ENCODE data around the gene C13orf46. TPM values are rescaled to one million over a fixed set of nuclear protein-coding genes. Genes with fewer than 3 reads are reported as not detected.
A peak's percentile ranks its signal among the peaks of the same experiment; 100 is the strongest.

C13orf46 gene
- total and polyA plus RNA-seq, 2 donors (not counting 1 experiment from before 2014, with no cell fraction given): 0.50 to 0.56 TPM

- no peak overlapping the region for H3K4me3 ChIP-seq (replicated peaks in 1 of 4; ENCODE audit: control extremely low read depth in 1 of 4, insufficient read depth in 1 of 4, low read depth in 3 of 4, low read length in 4 of 4)
- H3K79me2 ChIP-seq (ENCODE audit: control insufficient read depth, insufficient read depth, low read length): no peaks in the 10 kb centered on the region
- no peaks in the 10 kb centered on the region for H3K27me3 ChIP-seq (ENCODE audit: control insufficient read depth, insufficient read depth, low read length)
- no peak overlapping the region for H2AFZ ChIP-seq (ENCODE audit: low read length)
- peaks cover 7% of the 10 kb centered on the region for H3K4me1 ChIP-seq (ENCODE audit: control insufficient read depth, extremely low read depth, insufficient read depth, low read length)
- no peaks in the 10 kb centered on the region for H3K9me3 ChIP-seq (ENCODE audit: control insufficient read depth, insufficient read depth, low read depth, low read length)
- H3K4me2 ChIP-seq (ENCODE audit: extremely low read depth, insufficient read depth, low read length): no peak overlapping the region
- DNase-seq (ENCODE audit: low read depth in 2 of 2): no peak
- H3K9ac ChIP-seq (ENCODE audit: insufficient read depth, low read length): no peak overlapping the region
- no peaks in the 10 kb centered on the region for H3K36me3 ChIP-seq (ENCODE audit: control insufficient read depth, insufficient read depth, low read length)
- no peak overlapping the region for H3K27ac ChIP-seq (ENCODE audit: insufficient read depth, low read length)
- TF ChIP-seq, protein P1, sequence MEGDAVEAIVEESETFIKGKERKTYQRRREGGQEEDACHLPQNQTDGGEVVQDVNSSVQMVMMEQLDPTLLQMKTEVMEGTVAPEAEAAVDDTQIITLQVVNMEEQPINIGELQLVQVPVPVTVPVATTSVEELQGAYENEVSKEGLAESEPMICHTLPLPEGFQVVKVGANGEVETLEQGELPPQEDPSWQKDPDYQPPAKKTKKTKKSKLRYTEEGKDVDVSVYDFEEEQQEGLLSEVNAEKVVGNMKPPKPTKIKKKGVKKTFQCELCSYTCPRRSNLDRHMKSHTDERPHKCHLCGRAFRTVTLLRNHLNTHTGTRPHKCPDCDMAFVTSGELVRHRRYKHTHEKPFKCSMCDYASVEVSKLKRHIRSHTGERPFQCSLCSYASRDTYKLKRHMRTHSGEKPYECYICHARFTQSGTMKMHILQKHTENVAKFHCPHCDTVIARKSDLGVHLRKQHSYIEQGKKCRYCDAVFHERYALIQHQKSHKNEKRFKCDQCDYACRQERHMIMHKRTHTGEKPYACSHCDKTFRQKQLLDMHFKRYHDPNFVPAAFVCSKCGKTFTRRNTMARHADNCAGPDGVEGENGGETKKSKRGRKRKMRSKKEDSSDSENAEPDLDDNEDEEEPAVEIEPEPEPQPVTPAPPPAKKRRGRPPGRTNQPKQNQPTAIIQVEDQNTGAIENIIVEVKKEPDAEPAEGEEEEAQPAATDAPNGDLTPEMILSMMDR (conservative IDR thresholded peaks at IDR 0.05 in 1 of 2, IDR thresholded peaks at IDR 0.05 in 1 of 2; ENCODE audit: low read depth in 1 of 2, low read length in 2 of 2): no peak
- TF ChIP-seq EZH2 (IDR thresholded peaks at IDR 0.05; ENCODE audit: low read length, missing control alignments): no peak
- no peaks in the 10 kb centered on the region for H4K20me1 ChIP-seq (ENCODE audit: control insufficient read depth, extremely low read depth, insufficient read depth, low read length)
These were observed 68.9 kb downstream of the C13orf46 start for GRCh38 chr13:113905018-113905417.

GRCh38 chr13:113904411-113904810 lies 69.5 kb downstream of the C13orf46 start:
- Histone ChIP-seq H2AFZ (ENCODE audit: low read length) (no peak overlapping the region), H3K4me3 (replicated peaks in 1 of 4; ENCODE audit: control extremely low read depth in 1 of 4, insufficient read depth in 1 of 4, low read depth in 3 of 4, low read length in 4 of 4) (no peak overlapping the region), H3K4me1 (ENCODE audit: control insufficient read depth, extremely low read depth, insufficient read depth, low read length) (peaks cover 7% of the 10 kb centered on the region), H3K27ac (ENCODE audit: insufficient read depth, low read length) (no peak overlapping the region), H3K4me2 (ENCODE audit: extremely low read depth, insufficient read depth, low read length) (no peak overlapping the region), H4K20me1 (ENCODE audit: control insufficient read depth, extremely low read depth, insufficient read depth, low read length) (no peaks in the 10 kb centered on the region), H3K9ac (ENCODE audit: insufficient read depth, low read length) (no peak overlapping the region), H3K79me2 (ENCODE audit: control insufficient read depth, insufficient read depth, low read length) (no peaks in the 10 kb centered on the region), H3K9me3 (ENCODE audit: control insufficient read depth, insufficient read depth, low read depth, low read length) (no peaks in the 10 kb centered on the region), H3K27me3 (ENCODE audit: control insufficient read depth, insufficient read depth, low read length) (no peaks in the 10 kb centered on the region), H3K36me3 (ENCODE audit: control insufficient read depth, insufficient read depth, low read length) (no peaks in the 10 kb centered on the region)
- DNase-seq (ENCODE audit: low read depth in 2 of 2): no peak
- TF ChIP-seq EZH2 (IDR thresholded peaks at IDR 0.05; ENCODE audit: low read length, missing control alignments): no peak
- TF ChIP-seq, protein P1 (conservative IDR thresholded peaks at IDR 0.05 in 1 of 2, IDR thresholded peaks at IDR 0.05 in 1 of 2; ENCODE audit: low read depth in 1 of 2, low read length in 2 of 2): peak; percentile 47 to 50

GRCh38 chr13:113903912-113904311 lies 70.0 kb downstream of the C13orf46 start:
- H3K4me3 ChIP-seq (replicated peaks in 1 of 4; ENCODE audit: control extremely low read depth in 1 of 4, insufficient read depth in 1 of 4, low read depth in 3 of 4, low read length in 4 of 4): no peak overlapping the region
- no peak overlapping the region for H3K4me2 ChIP-seq (ENCODE audit: extremely low read depth, insufficient read depth, low read length)
- no peaks in the 10 kb centered on the region for H3K36me3 ChIP-seq (ENCODE audit: control insufficient read depth, insufficient read depth, low read length)
- no peak for DNase-seq (ENCODE audit: low read depth in 2 of 2)
- no peak overlapping the region for H3K27ac ChIP-seq (ENCODE audit: insufficient read depth, low read length)
- H3K9me3 ChIP-seq (ENCODE audit: control insufficient read depth, insufficient read depth, low read depth, low read length): no peaks in the 10 kb centered on the region
- no peak overlapping the region for H3K9ac ChIP-seq (ENCODE audit: insufficient read depth, low read length)
- H3K27me3 ChIP-seq (ENCODE audit: control insufficient read depth, insufficient read depth, low read length): no peaks in the 10 kb centered on the region
- H4K20me1 ChIP-seq (ENCODE audit: control insufficient read depth, extremely low read depth, insufficient read depth, low read length): no peaks in the 10 kb centered on the region
- no peak overlapping the region for H2AFZ ChIP-seq (ENCODE audit: low read length)
- no peak for TF ChIP-seq EZH2 (IDR thresholded peaks at IDR 0.05; ENCODE audit: low read length, missing control alignments)
- TF ChIP-seq, protein P1 (conservative IDR thresholded peaks at IDR 0.05 in 1 of 2, IDR thresholded peaks at IDR 0.05 in 1 of 2; ENCODE audit: low read depth in 1 of 2, low read length in 2 of 2): no peak
- no peaks in the 10 kb centered on the region for H3K79me2 ChIP-seq (ENCODE audit: control insufficient read depth, insufficient read depth, low read length)
- H3K4me1 ChIP-seq (ENCODE audit: control insufficient read depth, extremely low read depth, insufficient read depth, low read length): peaks cover 7% of the 10 kb centered on the region

Other genes with a start within 250 kb of the C13orf46 start
- gene TMEM255B, start 214.8 kb downstream of the C13orf46 start, total RNA-seq: 0.26 and 10.4 TPM in 2 replicates
- 2.4 and 4.7 TPM in 2 replicates for gene TMEM255B, start 214.8 kb downstream of the C13orf46 start, polyA plus RNA-seq
- 77.3 and 227 TPM in 2 replicates for gene GAS6, start 110.0 kb downstream of the C13orf46 start, total RNA-seq
- 267 and 301 TPM in 2 replicates for gene GAS6, start 110.0 kb downstream of the C13orf46 start, polyA plus RNA-seq
- gene RASA3, start 158.5 kb upstream of the C13orf46 start, total RNA-seq: 21.6 and 26.6 TPM in 2 replicates
- gene RASA3, start 158.5 kb upstream of the C13orf46 start, polyA plus RNA-seq: 31.1 and 34.1 TPM in 2 replicates
- not detected in 2 replicates for gene CFAP97D2, start 205.2 kb upstream of the C13orf46 start, total RNA-seq
- not detected in 2 replicates for gene CFAP97D2, start 205.2 kb upstream of the C13orf46 start, polyA plus RNA-seq

Data from fibroblast of lung (primary cell).